ENCODE results near the gene FOXA3.
"Not testable (repeated sequence)": the region's sequence is repeated elsewhere in the genome, so short reads cannot be mapped to it uniquely, and the experiment has no call there.

FOXA3 gene

DNA sequence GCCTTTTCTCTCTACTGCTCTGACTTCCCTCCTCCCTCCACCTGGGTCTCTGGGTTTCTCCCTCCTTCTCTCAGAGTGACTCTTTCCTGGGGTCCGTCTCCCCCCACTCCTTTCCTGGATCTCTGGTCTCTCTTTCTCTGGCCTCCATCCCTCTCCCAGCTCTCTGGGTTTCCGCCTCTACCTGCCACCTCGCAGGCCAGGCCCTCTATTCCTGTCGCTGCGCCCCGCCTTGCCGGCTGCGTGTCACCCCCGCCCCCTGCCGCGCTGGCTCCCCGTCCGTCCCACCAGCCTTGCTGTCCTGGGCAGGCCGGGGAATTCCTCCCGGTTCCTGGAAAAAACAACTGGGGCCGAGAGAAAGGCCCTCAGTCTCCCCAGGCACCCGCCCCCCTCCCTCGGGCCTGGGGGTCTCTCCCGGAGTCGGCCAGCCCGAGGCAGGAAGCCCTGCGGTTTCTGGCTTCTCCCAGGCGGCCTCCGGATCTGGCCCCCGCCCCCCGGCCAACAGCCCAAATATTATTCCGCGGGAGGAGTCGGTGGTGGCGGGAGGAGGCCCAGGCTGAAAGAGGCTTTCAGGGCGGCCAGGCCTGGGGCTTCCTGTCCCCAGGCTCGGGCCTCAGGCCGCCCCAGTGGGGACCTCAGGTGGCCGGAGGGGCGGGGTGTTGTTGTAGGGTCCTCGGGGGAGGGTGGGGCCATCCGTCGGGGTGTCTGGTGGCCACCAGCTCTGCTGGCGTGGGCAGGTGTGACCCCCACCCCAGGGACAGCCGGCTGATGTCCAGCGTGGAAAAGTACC lies 12.5 kb downstream of the FOXA3 start:
- no peak for DNase-seq

DNA sequence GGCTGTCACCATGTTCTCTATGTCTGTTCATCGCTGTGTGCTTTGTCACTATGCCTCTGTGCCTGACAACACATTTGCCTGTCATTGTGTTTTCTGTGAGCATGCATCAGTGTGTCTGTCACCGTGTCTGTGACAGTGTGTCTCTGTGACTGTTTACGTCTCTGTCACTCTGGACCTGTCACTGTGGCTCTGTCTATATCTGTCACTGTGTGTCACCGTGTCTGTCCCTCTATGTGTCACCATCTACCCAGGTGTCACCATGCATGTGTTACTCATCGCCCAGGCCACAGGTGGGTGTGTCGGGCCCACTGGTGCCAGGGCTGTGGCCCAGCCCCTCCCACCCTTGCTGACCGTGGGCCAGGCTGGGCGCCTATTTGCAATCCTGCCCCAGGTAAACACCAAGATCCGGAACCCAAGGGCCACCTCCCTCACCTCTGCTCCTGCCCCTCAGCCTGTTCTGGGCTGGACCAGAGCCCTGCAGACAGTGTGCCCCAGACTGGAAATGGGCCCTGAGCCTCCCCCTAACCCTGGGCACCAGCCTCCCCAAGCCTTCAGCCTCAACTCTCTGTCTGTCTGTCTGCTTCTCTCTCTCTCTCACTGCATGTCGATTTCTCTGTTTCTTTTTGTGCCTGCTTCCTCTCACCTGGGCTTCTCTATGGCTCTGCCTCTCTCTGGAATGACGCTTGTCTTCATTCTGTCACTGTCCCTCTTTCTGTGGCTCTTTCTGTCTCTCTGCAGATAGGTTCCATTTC lies 14.1 kb downstream of the FOXA3 start:
- DNase-seq: no peak

DNA sequence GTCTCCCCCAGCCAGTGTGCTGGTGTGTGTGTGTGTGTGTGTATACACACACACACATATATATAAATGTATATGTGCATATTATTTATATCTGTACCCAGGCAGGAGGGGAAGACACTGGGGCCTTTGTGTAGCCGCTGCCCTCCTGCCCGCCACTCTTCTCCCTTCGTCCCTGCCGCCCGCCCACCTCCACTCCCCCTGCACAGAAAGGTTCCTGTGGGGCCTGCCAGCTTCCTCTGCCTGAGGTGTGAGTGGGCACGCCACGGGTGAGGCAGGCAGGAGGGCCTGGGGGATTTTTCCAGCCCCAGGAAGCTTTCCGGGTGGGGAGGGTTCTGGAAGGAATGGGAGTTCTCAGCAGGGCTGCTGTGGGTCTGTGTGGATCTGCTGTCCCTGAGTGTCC lies 14.9 kb downstream of the FOXA3 start:
- DNase-seq: no peak

DNA sequence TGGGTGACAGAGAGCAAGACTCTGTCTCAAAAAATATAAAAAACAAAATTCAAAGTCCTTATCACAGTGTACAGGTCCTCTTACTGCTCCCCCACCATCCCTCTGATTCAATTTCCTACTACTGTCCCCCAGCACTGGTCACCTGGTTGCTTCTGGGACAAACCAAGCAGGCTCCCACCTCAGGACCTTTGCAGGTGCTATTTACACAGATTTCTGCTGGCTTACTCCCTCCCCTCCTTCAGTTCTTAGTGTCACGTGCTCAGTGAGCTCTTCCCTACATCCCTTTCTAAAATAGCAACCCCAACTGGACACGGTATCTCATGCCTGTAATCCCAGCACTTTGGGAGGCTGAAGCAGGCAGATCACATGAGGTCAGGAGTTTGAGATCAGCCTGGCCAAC lies 15.8 kb downstream of the FOXA3 start:
- no peak for DNase-seq

DNA sequence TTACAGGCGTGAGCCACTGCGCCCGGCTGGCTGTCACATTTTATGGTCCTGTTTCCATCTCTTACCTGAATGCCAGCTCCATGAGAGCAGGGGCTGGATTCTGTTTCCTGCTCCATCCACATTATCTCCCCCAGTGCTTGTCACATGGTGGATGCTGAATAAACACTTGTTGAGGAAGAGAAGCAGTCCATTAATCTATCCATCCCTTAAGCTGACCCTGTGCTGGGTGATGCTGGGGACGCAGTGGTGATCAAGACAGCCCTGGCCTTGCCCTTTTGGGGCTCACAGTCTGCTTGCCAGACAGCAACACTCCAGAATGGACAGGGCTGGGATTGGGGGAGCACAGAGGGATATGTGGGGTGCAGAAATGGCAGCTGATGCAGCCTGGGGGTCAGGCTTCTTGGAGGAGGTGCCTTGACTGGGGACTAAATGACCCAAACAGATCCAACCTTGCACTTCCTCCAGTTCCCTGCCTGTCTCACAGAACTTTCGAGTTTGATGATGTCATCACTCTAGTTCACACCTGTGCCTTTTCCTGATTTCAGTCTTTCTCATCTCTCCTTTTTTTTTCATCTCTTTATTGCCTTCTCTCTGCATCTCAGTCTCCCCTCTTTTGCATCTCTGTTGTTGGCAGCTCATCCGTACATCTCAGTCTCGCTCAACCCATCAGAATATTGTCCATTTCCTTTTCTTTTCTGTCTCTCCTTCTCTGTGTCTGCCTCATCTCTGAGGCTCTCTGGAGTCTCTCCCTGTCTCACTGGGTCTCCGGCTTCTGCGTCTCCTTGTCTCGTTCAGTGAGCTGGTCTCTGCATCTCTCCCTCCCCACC lies 17.2 kb downstream of the FOXA3 start:
- no peak for DNase-seq

DNA sequence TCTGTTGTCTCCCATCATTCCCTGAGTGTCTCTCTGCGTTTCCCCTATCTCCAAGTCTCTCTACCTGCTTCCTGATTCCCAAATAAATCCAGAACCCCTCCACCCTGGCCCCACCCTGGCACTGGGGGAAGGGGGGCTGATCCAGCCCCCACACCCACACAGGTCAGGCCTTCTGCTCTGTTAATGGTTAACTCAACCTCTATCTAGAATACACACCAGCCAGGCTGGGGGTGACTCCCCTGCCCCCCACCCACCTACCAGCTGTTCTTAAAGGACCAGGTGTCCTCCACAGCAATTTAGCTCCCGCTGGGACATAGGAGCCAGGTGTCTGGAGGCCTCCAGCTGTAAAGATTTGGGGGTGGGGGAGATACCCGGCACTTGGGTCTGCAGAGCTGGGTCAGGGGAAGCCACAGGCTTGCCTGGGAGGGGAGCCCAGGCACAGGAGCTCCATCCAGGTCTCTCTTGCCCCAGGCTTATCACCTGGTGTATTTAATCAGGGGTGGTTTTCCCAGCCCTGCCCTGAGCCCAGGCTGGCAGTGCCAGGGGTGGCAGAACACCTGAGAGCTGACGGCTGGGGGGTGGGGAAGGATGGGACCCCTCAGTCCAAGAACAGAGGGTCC lies 17.9 kb downstream of the FOXA3 start:
- DNase-seq: no peak

DNA sequence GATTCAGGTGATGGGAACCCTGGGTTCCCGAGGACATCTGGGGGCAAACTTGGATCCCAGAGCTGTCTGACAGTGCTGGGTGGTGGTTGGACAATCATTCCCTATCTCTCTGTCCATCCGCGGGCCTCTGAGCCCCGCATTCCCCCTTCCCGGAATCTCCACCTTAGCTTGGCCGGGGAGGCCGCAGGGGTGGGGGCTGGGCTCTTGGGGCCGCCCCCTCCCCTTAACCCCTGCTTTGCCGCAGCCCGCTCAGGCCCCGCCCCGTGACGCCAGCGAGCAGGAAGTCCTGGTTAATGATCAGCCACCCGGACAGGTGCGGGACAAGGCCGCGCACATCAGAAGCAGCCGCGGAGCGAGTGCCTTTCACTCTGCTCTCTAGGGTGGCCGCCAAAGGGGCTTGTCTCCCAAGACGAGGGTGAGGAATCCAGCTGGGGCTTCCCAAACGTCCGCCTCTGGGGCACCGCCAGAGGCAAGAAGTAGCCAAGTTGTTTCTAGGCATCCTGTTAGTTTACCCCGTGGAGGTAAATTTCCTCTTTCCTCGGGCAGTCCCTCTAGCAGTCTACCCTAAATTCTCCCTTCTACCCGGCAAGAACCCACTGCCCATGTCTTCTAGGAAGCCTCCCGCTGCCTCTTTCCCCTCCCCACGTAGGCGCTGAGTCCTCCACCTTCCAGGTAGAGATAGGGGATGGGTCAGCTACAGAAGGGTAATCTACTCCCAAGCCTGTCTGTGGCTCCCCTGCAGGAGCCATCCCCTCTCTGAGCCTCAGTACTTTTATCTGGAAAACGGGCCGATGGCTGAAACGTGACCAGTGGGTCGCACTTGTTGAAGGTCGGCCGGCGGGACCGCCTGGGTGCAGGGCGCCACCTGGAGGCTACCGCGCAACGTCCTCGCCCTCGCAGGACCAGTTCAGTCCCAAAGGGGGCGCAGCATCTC lies 18.8 kb downstream of the FOXA3 start:
- DNase-seq: peak; percentile 53

DNA sequence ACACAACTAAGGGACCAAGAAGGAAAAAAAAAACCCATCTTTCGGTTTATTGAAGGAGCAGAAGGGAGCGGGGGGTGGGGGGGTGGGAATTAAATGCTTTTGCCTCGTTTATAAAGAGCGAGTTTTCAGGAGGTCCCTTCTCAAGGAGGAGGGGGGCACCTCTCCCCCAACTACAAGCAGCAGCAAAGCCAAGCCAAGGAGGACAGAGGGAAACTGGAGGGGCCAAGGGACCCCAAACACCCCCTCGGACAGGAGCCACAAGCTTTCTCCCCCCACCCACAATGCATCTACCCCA lies 19.4 kb downstream of the FOXA3 start:
- DNase-seq: no peak

DNA sequence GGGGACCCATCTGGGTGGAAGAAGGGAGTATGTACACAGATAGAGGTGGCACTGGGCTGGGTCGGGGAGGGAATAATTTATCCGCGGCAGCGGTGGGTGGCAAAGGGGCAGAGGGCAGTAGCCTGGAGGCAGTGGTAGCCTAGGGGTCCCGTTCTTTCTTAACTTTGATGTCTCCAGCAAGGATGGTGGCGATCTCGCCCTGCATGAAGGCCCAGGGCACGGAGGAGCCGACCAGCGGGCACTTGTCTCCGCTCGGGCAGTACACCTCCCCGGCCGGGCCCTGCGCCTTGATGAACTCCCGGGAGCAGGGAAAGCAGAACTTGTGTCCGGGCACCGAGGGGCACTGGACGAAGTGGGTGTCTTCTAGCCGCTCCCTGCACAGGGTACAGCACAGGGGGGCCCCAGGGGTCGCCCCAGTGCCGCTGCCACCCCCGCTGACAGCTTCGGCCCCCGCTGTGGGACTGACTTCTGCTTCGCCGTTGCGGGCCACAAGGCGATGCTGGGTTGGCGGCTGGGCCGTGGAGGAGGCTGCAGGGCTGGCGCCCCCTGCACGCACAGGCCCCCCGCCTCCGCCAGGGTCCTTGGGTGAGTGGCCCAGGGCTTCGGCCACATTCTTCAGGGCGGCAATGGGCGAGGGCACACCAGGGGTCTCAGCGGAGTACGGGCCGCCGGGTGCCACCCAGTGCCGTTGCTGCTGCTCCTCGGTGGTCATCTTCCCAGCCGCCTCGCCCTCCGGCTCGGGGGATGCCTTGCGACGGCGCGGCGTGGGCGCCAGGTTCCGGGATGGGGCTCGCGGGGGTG lies 20.0 kb downstream of the FOXA3 start:
- DNase-seq: no peak

DNA sequence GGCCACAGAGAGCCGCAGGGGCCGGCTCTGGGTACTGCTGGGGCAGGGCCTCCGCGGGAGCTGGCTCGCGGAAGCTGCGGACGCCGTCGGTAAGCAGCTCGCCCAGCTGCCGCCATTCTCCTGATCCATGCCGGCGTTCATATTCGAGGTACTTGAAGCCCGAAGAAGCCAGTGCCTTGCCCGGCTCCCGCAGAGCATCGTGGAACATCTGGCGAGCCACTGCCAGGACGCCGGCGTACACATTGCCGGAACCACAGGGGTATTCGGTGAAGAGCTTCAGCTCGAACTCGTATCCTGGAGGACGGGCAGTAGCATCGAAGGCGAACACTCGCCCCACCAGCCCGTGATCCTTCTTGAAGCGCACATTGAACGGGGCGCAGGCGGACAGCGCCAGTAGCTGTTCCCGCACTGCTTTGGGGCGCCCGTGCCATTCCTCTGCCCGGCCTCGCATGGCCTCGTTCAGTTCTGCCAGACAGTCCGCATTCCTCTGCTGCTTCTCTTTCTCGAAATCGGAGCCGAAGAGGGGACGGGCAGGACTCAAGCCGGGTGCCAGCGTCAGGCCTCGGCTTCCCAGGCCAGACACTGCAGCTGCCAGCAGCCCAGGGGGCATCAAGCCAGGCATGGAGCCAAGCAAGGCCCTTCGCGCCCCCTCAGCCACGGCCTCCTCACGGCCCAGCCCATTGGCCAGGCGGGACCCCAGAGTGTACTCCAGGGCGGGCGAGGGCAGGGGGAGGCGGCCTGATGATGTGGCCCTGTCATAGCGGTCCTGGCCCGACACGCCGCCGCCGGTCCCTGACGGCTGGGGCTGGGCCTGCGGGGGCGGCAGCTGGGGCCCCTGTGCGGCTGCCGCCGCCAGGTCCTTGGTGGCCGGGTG lies 20.8 kb downstream of the FOXA3 start:
- no peak for DNase-seq

DNA sequence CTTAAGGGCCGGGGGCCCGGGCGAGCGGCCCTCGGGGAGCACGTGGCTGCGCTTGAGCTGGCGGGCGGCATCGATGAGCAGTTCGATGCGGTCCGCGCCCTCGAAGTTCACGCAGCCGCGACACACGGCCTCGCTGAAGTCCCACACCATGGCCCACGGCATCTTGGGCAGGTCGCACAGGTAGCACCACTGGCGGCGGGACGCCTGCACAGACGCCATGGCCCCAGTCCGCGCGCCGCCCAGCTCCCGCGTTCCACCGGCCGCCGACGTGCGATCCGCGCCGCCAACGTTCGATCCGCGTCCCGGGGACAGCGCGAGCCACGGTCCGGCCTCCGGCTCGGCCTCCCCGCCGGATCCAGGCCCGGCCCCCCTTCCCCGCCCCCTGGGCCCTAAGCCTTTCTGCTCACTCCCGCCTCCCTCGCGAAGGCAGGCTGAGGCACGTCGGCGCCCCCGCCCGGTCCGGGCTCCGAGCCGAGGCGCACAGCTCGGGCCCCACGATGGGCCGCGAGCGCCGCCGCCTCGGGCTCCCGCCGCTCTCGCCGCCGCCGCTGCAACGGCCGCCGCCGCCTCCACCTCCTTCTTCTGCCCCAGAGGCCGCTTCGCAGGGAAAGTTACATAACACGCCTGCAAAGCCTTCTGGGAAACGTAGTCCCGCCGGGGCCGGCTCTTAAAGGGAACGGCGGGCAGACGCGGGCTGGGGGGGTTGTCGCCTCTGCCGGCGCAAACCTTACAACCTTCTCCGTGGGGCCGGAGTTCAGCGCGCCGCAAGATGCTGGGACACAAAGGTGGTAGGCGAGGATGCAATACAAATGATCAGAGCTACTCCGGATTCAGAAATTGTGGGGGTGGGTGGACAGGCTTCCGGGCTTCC lies 21.7 kb downstream of the FOXA3 start, which contains the start of gene IRF2BP1:
Gene IRF2BP1 (minus strand): TSS at position 586 of the 871 bp plus-strand sequence. CDS start 367 bp downstream, at position 219.
- DNase-seq: peak; percentile 75

DNA sequence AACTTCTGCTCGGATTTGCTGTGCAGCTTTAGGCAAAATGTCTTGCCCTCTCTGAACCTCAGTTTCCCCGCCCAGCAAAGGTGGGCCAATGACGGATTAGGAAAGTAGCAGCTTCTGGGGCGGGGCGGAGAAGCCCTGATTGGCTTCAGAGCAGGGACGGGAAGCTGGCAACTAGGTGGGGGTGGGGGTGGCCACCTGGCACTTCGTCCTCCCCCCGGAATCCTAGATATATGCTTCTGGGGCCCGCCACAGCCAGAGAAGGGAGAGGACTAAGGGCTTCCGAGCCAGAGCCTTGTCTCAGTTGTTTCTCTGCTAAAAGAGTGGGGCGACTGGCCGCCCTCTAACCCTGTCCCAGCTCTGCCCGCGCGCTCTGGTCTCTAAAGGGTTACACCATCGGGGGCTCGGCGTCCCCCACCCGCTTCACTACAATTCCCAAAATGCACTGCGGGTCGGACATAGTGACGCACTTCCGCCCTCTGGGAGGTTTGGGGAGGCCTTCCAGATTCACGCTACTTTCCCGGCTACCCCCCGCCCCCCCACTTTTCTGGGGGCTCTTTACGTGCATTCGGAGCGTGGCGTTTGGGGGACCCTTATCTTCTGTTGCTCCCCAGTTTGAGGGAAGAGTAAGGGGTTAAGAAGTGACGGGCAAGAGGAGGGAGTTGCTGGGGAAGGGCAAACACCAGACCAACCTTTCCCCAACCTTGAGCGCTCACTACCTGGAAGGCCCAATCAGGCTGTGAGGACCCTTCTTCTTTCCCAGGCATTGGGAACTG lies 22.5 kb downstream of the FOXA3 start:
- DNase-seq: peak; percentile 84

DNA sequence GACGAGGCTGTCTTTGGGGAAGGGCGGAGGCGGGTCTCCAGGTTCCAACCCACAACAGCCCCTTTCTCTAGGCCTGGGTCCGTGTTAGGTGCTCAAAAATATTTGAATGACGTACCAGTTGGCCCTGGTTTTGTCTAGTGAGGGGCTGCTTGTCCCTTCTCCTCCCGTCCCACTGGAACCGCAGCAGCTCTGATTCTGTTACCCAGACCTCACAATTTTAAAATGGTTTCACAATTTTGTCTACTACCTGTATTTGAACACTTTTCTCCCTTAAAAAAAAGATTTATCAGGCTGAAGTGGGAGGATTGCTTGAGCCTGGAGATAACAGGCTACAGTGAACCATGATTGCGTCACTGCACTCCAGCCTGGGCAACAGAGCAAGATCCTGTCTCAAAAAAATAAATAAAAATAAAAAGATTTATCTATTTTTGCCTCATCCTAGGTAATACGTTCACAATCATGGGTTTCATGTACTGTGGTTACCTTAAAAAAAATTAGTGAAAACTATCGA lies 23.1 kb downstream of the FOXA3 start:
- DNase-seq: no peak

DNA sequence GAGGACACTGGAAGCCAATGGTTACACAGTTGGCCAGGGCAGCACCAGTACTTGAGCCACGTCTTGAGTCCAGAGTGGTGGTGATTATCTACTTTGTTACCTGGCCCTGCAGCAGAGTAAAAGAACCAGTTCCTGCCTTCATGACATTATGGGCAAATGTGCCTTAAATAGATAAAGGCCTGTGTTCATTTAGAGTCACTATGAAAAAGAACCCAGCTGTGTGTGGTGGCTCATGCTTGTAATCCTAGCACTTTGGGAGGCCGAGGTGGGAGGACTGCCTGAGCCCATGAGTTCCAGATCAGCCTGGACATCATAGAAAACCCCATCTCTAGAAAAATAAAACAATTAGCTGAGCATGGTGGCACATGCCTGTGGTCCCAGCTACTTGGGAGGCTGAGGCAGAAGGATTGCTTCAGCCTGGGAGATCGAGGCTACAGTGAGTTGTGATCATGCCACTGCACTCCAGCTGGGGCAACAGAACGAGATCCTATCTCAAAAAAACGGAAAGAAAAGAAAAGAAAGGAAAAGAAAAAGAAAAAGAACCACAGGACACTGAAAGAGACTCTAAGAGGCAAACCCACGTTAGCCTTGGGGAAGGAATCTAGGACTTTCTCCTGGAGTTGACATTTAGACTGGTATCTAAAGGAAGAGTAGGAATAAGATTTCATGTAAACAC lies 25.2 kb downstream of the FOXA3 start:
- DNase-seq: no peak

DNA sequence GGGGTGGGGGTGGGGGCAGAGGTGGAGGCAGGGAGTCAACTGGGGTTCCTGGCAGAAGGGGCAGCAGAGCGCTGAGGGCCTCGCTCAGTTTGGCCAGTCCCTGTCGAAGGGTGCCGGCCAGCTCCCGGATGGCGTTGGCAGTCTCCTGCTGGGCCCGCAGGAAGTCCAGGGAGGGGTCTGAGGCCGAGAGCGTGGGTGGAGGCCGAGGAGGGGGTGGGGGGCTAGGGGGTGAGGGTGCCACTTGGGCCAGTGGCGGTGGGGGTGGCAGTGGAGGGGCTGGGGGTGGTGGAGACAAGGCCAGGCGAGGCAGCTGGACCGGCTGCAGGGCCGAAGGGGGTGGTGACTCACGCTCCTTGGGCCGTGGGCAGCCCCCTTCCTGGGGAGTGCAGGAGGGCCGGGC lies 26.8 kb downstream of the FOXA3 start:
- no peak for DNase-seq

DNA sequence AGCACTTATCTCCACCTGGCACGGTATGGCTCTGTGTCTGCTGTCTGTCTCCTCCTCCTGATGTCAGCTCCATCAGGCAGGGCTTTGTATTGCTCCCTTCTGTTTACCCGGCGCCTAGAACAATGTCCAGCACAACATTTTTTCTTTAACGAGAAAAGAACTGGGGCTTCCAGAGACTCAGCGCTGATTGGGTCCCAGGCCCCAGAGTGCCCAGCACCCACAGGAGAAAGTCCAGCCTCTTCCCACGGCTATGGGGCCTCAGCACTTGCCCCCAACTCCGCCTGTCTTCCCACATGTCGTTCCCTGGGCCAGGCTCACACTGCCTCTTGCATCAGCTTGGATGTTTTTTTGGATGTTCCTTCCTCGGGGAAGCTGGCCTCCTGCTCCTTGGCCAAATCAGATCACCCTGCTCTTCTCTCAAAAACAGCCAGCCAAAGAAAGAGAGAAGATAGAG lies 31.4 kb downstream of the FOXA3 start:
- no peak for DNase-seq

DNA sequence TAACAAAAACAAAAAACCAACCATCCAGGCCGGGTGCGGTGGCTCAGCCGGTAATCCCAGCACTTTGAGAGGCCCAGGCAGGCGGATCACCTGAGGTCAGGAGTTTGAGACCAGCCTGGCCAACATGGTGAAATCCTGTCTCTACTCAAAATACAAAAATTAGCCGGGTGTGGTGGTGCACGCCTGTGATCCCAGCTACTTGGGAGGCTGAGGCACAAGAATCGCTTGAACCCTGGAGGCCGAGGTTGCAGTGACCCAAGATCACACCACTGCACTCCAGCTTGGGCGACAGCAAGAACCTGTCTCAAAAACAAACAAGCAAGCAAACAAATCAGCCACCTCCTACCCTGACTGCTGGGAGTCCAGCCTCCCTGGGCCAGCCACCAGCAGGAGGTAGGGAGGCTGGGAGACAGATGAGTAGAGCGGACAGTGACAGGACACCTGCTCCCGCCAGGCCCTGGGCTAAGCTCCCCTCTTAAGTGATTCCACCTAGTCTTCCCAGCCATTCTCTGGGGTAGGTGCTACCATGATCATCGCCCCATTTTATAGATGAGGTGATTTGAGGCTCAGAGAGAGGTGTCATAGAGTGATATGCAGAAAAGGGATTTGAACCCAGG lies 32.0 kb downstream of the FOXA3 start:
- not testable (repeated sequence) for DNase-seq
